RPMI8226 (cell line): ENCODE data around the gene RELN.
A peak's percentile ranks its signal among the peaks of the same experiment; 100 is the strongest.

Experiments
- DNase-seq: peaks from one replicate; pipeline ENCODE4 v3.0.0-alpha.2; 2015

Gene RELN

DNA sequence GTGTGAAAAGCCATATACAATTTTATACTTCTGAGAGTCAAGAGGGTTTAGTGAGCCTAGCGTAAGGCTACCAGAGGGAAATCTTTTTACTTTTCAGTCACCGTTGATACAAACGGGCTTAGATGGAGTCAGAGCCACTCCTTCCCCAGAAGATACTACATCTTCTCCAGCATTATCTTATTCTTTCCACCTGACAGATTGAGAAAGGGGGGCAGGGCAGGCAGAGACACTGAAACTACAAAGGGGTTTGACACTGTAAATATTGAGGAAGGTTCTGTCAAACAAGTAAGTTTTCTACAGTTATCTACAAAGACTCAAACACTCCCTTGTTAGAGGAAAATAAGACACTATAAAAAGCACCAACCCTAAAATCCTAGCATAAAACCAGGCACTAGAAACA, 100.0 kb downstream of the RELN start:
- DNase-seq, result no peak

DNA sequence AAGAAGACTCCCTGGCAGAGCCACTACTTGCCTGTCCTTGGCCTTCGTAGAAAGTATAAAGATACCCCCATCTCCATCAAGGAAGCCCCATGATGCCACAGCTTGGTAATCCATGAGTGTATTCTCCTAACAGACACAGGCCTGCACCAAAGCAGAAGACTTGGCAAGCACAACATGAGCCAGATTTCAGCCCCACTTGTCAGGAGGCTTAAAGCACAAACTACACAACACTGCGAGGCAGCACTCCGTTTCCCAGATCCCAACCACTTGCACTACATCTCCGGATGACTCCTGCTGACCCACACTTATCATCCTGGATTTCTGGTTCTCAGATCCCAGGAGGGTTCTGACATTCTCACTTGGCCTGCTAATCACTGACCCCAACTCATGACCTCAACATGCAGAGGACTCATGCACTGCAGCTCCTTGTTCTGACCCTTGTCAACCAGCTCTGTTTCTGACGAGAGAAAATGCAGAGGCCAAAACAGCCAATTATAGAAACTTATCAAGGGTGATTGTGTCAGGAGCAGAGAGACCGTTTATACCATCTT, 100.8 kb downstream of the RELN start:
- DNase-seq, result no peak

DNA sequence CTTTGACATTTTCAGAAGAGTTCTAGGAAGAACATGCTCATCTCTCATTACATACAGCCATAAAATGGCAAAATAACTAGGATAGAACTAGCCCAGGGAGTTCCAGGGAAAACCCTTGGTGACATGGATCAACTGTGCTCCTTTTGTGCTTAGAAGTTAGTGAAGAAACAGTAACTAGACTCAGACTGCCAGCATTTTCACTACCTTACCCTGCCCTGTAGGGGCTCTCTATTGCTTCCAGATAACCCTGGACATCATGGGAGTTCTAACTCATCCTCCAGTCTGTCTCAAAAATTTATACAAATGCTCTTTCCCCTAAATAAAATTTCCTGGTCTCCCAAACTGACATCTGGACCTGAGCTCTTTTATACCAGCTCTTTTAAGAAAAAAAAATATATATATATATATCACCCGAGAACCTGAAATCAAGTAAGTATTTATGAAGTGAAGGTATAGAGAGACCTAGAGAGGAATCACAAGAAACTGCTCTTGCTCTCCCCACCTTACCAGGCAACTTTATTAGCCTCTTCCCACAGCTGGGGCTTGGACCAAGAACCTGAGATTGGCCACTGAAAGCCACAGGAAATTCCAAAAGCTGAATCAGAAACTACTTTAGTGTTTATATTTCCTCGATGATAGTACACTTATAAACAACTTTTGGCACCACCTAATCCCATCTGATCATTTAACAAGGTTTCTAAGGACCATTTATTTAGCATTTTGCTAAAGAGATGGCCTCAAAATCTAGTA, 101.4 kb downstream of the RELN start:
- peak; percentile 23 for DNase-seq

DNA sequence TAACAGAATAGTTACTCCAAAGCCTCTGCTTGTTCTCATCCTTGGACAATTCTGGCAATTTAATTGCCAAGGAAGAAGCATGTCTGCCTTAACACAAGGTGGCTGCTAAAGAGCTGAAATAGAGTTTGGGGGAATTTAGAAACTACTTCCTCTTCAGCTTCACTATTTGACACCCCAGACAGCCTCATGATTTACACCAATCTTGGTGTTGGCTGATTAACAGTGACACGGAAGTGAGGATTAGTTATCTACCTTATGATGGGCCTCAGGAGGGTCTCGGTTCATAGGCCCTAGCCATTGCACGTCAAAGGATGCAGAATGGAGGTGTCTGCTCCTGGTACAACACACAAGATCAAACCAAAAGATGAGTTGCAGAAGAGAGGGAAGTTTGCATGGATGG, 102.4 kb downstream of the RELN start:
- no peak for DNase-seq

DNA sequence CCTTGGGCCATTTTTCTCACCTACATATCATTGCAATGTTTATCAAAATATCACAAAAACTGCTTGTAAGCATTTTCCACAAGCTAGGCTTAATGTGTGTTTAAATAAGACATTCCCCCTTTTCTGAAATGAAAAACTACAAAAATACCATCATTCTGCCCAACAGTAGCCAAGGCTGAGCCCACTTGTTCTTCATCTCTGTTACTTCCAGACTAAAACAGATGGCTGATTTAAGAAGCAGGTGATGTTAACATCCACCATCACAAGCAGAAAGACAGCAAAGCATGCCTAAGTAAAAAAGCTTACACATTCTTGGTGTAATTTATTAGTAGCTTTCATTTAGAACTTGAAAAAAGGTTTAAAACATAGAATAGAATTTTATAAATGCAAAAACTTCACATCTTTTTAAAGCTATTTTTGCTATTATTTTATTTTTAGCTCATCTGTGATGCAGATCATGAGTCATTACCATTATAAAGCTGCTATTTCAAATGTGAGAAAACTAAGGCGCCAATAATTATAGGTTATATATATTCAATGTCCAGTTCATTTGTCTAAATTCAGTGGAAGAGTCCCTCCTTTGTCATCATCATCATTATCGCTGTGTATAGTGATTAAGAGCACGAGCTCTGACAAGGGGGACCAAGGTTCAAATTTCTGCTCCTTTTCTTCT, 109.4 kb downstream of the RELN start:
- DNase-seq, result no peak

DNA sequence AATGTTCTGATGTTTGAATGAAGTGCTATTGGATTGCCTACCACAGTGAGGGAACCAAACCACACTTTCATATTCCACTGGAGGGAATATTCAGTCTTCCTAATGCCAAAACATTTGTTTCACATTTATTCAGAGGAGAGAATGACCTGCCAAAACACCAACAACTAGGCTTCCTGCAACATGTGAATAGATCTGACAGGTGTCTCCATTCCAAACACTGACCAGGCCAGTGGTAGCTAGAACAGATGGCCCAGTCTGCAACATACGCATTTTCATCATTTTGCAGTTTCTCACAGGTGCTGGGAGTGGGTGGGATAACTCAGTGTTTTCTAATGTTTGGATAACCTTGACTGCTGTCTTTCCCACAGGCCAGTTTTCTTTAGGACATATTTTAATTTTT, 110.0 kb downstream of the RELN start:
- DNase-seq, result peak; percentile 58

DNA sequence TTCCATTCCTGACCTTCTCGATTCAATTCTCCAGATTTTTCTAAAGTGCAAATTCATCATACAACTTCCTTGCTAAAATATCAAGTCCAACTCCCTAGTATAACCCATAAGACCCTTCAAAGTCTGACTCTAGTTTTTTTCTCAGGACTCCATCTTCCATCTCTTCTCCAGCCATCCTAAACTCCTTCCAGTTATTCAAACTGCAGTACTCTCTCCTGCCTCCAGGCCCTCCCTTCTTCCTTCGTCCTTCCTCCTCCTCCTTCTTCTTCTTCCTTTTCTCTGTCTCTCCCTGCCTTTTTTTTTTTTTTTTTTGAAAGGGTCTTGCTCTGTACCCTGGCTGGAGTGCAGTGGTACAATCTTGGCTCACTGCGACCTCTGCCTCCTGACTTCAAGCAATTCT, 111.9 kb downstream of the RELN start:
- no peak for DNase-seq

DNA sequence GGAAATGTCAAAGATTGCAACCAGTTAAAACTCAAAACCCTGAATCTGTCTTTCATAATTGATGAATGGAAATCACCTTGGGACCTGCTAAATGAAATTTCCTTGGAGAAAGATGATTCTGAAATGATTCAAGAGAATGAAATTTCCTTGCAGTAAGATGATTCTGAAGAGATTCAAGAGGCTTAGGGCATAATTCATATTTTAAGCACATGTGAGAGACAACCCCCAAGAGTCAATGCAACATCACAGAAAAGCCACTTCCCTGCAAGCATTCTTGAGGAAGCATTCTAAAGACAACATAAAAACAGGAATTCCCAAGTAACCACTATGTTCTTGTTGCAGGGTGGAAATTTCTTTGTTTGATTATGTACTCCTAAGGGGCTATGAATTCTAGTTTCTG, 113.7 kb downstream of the RELN start:
- no peak for DNase-seq

DNA sequence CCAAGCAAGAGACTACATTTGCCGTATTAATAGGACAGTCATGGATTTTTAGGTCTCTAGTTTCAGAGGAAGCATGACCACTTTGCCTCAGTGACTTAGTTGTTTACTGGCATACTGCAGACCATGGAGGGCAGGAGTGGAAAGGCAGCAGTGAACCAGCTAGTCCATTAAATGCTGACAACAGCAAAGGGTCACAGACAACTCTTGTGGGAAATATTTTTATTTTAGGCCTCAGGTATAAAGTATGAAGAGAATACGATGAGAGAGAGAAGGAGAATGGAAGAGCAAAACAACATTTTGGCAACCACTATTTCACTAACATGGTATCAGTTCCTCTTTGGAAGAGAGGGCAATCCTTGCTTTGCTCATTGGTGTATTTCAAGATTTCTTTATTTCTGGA, 118.0 kb downstream of the RELN start:
- DNase-seq, result peak; percentile 82

DNA sequence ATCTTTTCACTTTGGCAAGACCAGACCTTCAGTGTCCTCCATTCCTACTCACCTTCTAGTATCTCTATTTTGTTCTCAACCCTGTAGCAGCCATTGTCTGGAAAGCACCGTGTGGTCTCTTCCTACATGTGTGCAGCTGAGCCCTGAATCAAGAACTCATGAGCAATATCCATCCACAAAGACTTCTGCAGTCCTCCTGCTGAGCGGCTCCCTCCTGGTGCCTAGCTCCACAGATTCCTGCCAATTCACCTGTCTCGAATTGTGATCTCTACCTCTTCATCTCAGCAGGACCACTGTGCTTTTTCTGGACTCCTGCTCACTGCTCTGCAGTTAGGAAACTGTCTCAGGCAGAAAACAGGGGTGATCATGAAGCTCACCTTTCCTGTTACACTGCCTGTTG, 118.8 kb downstream of the RELN start:
- peak; percentile 25 for DNase-seq

DNA sequence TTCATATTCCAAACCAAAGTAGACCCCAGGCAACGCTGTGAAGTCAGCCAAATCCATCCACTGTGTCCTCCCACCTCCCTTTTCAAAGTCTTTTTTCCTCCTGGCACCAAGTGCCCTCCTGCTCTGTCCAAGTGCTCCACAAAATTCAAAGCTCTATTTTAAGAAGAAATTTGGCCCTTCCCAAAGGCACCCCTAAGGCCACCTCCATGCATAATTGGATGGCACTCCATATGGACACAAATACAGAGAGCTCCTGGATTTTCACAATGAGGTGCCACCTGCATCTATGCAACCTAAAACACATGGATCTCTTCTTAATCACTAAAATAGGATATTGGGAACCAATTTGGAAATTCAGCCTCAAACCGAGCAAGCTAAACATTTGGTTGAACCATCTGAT, 121.6 kb downstream of the RELN start:
- DNase-seq, result no peak

DNA sequence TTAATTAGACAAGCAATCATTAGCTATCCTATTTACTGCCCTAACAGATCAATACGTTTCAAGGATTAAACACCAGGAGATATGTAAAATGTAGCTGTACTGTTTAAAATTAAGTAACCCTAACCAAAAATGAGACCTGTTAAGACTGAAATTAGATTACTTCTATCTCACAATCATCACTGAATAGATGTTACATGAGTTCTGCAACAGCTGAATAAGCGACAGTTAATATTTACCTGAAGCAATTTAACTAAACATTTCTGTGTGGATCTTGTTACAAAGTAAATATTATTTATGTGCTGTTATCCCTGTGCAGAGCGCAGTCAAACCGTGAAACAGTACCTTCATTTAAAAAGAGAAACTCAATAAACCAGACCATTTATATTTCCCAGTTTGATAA, 122.5 kb downstream of the RELN start:
- DNase-seq, result no peak

DNA sequence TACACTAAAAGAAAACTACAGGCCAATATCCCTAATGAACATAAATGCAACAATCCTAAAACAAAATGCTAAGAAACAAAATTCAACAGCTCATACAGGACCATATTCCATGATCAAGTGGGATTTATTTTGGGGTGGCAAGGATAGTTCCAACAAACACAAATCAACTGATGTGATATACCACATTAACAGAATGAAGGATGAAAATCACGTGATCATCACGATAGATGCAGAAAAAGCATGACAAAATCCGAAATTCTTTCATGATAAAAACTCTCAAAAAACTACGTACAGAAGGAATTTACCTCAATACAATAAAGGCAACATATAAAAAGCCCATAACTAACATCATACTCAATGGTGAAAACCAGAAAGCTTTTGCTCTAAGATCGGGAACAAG, 124.0 kb downstream of the RELN start:
- DNase-seq, result no peak

DNA sequence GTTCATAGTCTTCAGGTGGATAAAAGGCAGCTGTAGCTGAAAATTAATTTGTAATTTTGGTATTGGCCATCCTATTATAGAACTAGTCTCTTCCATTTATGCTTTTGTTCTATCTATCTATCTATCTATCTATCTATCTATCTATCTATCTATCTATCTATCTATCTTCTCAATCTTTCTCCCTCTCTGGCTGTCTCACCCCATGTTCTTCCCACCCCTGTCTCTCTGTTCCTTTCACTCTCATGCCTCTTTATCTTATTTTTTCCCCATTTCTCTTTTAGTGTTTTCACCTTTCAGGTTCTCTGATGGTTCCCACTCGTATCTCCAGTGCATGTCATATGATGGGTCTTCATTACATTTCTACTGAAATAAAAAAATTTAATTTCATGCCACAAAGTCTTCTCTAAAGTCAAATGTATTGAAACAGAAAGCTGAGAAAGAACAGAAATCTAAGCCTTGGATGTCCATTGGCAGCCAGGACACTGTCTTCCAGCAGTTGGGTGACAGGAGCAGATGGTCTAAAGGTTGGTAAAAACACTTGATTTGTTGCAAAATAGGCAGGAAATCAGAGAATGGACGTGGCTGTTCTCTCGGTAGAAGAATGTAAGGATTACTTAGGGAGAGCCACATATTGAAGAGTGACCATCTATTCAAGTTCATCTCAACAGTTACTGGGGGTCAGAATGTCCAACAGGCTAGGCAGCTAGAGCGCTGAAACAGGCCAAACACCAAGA, 127.0 kb downstream of the RELN start:
- no peak for DNase-seq

DNA sequence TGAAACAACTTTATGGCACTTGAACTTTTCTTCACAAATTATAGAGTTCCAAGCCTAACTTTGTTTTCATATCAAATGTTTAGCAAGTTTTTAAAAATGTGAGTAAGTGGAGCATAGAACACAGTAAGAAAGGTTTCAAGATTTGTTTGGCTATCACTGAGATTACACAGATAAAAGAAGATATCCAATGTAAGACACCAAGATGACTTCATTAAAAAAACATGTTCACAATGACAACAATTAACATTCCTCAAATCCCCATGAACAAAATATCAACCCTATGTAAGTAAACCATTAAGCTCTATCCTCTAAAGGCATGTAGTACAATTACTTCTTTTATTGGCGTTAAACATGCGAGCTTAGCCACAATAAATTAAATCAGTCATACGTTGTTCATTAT, 129.7 kb downstream of the RELN start:
- no peak for DNase-seq

DNA sequence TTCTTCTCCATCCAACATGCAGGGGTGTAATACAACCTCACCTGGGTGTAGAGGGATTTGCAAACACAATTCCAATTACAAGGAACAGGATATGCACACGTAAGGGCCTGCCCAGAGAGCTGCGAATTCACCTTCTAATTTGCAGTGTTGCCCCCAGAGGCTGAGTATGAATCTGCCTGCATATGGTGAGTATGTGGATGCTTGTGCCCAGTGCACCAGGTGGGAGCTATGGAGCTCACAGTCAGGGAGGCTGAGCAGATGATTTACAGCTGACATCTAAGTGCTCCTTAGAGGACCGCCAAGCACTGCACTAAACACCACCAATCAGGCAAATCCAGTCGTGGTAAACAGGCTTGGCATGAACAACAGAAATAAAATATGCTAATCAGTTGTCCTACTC, 132.0 kb downstream of the RELN start:
- DNase-seq, result no peak

DNA sequence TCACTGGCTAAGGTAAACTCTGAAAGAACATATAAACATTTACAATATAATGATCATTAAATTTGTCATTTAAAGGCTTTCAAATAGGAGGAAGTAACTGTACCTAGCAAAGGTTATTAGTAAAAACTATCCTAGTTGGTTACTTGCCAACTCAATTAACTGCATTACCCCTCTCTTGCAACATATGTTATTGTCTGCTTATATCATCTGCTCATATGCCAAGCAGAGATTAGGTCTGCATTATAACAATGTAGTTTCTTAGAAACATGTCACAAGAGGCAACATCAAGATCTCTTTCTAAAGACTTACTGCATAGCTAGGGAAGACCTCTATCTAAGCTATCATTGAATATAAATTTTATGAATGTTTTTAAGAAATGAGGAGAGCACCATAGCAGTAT, 132.5 kb downstream of the RELN start:
- DNase-seq, result no peak

DNA sequence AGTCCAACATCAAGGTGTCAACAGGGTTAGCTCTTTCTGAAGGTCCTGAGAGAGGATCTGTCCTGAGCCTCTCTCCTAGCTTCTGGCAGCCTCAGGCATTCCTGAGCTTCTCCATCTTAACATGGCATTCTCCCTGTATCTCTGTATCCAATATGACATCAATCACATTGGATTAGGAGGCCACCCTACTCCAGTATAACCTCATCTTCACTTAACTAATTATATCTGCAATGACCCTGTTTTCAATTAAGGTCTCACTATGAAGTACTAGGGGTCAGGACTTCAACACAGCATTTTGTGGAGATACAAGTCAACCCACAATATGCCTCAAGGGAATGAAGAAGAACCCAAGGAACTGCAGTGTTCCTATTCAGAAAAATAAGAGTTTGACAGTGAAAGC, 133.8 kb downstream of the RELN start:
- no peak for DNase-seq

DNA sequence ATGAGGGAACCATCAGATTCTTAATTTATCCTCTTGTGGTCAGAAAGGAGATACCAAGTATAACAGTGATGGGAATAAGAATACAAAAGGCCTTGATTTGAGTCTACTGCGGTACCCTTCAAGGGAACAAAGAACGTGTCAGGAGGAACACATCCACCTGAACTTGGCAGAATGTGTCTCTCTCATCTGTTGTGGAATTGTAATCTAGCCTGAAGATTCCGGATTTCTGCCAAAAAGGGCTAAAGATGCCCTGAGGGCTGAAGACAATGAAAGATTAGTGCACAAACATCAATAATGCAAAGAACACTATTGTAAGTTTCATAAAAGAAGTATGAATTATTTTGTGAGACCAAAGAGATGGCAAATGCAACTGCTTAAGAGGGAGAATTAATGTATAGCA, 134.8 kb downstream of the RELN start:
- no peak for DNase-seq

DNA sequence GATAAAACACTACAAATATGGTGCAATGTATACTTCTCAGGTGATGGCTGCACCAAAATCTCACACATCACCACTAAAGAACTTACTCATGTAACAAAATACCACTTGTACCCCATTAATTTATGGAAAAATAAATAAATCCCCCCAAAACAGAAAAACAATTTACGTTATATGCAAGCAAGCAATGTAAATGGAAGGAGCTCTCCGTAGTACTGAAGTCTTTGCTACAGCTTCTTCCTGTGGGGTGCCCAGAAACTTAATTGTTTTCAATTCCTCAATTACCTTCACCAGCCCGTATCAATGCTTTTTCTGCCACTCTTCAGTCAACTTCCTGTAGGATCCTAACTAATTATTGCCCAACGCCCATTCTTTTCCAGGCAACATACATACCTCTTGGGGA, 138.1 kb downstream of the RELN start:
- peak; percentile 36 for DNase-seq

DNA sequence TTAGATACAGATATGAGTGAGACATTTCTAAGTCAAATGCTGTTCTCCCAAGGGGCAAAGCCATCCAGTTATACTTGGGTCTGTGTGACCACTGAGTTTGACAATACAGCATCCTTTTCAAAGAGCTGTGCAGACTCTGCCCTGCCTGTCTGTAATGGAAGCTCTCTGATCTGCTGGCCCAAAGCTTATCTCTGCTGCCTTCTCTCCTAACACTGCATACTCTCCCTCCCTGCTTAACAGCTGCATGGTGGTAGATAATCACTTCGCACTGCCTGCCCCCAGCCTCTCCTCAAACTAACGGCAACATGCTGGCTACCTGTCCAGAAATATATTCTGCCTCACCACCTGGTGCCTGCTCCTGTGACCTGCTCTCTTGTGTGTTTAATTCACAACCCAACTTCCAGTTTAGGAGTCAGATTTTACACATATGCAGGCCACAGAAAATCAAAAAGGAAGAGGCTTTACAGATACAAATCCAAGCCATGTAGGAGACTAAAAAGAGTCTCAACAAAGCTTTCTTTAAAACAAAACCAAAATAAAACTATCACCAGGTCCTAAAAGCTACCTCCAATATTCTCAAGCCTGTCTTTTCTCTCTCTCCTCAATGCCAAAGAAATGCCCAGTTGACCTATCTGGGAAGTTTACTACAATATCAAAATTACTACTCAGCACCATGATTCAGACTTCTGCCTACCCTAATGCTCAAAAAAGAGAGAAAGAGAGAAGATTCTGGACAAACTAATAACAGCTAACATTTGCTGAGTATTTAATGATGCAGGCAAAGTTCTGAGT, 145.6 kb downstream of the RELN start:
- DNase-seq, result no peak

DNA sequence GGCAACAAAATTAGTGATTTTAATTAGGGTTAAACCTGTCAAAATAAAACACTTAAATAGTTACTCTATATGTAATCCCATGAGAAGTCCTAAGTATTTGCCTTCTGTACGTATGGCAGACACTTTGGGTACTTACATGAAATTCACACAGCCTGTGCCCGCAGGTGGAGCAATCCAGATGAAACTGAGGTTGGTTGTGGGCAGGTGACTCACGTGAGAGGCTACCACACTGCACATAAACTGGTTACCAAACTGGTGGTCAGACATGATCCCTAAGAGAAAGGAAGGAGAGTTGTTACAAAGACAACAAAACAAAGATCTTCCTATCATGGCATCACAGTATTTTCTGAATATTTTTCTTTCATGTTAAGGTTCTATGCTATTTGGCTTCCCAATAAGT, 156.1 kb downstream of the RELN start:
- DNase-seq, result no peak

DNA sequence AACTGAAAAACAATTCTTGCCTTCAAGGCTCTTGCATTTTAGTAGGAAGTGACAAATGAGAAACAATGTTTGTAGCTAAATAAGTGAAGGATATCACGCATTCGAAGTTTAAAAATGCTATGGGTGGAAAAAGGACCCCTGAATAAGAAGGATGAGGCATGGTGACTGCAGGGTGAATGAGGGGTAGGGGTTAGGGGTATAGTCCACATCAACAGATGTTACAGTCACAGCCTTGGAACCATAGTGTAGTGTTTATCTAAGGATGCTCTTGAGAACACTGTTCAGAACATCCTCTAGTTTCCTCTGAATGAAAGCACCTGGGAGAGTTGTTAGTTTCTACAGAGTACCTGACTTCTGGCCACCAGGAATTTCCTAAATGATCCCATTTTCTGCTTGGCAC, 157.0 kb downstream of the RELN start:
- DNase-seq, result no peak
